ENCODE data around the gene MINK1. TPM values are rescaled to one million over a fixed set of nuclear protein-coding genes. Genes with fewer than 3 reads are reported as not detected.

Gene MINK1
- total RNA-seq, 1 donor from 2014 or later: 63.2 TPM

DNA sequence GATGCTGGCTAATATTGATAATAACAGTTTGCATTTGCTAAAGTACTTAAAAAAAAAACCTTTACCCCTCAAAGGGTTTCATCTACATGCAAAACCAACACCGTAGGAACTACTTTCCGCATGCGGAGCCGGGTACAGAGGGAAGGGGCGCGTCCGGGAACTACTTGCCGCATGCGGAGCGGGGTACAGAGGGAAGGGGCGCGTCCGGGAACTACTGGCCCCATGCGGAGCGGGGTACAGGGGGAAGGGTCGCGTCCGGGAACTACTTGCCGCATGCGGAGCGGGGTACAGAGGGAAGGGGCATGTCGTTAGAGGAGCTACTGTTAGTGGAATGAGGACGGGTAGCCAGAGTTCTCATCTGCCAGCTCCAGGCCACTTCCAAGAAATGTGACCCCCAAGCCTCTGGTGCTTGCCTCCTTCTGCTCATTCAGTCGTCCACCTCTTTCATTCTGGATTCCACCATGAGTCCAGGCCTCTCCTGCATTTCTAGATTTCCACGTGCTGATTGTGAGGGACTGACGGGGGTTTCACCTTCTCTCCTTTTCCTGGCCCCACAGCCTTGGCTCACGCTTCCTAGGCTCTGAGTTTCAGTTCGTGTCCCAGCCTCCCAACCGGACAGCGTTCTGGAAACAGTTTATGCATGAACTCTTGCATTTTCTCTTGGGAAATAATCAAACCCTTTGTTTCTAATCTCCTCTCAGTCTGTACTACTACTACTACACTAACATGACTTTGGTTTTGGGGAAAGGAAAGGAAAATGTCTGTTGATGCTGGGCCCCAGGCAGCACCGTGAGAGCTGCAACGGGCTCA is 26.9 kb downstream of the MINK1 start:
- Histone ChIP-seq H3K4me2 (ENCODE audit: low read length) (no peak overlapping the region), H3K36me3 (ENCODE audit: insufficient read depth, low read length) (no peaks in the 10 kb centered on the region), H3K27ac (ENCODE audit: low read depth, low read length) (no peak overlapping the region), H3K27me3 (ENCODE audit: insufficient read depth, low read length) (no peaks in the 10 kb centered on the region), H3K9me3 (ENCODE audit: insufficient read depth, low read depth, low read length) (no peaks in the 10 kb centered on the region), H2AFZ (ENCODE audit: low read depth, low read length) (no peak overlapping the region), H3K4me3 (ENCODE audit: insufficient read depth, low read depth, low read length) (no peak overlapping the region), H3K79me2 (ENCODE audit: insufficient read depth, low read length) (peaks cover 21% of the 10 kb centered on the region), H3K4me1 (ENCODE audit: insufficient read depth, low read length) (peaks cover 15% of the 10 kb centered on the region), H3K9ac (ENCODE audit: low read length) (no peak overlapping the region), H4K20me1 (ENCODE audit: insufficient read depth, low read length) (peaks cover 59% of the 10 kb centered on the region)
- H3K9me3 Mint-ChIP-seq (ENCODE audit: unreplicated experiment): no peaks in the 10 kb centered on the region
- H3K27ac Mint-ChIP-seq (ENCODE audit: unreplicated experiment): no peak overlapping the region
- TF ChIP-seq, protein P1, sequence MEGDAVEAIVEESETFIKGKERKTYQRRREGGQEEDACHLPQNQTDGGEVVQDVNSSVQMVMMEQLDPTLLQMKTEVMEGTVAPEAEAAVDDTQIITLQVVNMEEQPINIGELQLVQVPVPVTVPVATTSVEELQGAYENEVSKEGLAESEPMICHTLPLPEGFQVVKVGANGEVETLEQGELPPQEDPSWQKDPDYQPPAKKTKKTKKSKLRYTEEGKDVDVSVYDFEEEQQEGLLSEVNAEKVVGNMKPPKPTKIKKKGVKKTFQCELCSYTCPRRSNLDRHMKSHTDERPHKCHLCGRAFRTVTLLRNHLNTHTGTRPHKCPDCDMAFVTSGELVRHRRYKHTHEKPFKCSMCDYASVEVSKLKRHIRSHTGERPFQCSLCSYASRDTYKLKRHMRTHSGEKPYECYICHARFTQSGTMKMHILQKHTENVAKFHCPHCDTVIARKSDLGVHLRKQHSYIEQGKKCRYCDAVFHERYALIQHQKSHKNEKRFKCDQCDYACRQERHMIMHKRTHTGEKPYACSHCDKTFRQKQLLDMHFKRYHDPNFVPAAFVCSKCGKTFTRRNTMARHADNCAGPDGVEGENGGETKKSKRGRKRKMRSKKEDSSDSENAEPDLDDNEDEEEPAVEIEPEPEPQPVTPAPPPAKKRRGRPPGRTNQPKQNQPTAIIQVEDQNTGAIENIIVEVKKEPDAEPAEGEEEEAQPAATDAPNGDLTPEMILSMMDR (IDR thresholded peaks at IDR 0.05; ENCODE audit: insufficient read depth, low read depth, low read length): no peak
- TF ChIP-seq EZH2 (IDR thresholded peaks at IDR 0.05; ENCODE audit: insufficient read depth, low read length): no peak
- no peak overlapping the region for H3K4me3 Mint-ChIP-seq (ENCODE audit: unreplicated experiment)
- H3K27me3 Mint-ChIP-seq (ENCODE audit: low read depth, unreplicated experiment): no peaks in the 10 kb centered on the region
- peaks cover 22% of the 10 kb centered on the region for H3K4me1 Mint-ChIP-seq (ENCODE audit: low read depth, unreplicated experiment)
- peaks cover 20% of the 10 kb centered on the region for H3K36me3 Mint-ChIP-seq (ENCODE audit: low read depth, unreplicated experiment)
- FAIRE-seq: no peak
- DNase-seq (ENCODE audit: low read depth): no peak

GRCh38 chr17:4860651-4861050 is 27.5 kb downstream of the MINK1 start:
- no peak for DNase-seq (ENCODE audit: low read depth)
- Histone ChIP-seq H2AFZ (ENCODE audit: low read depth, low read length) (no peak overlapping the region), H3K27me3 (ENCODE audit: insufficient read depth, low read length) (no peaks in the 10 kb centered on the region), H3K36me3 (ENCODE audit: insufficient read depth, low read length) (no peaks in the 10 kb centered on the region), H3K4me2 (ENCODE audit: low read length) (no peak overlapping the region), H3K27ac (ENCODE audit: low read depth, low read length) (no peak overlapping the region), H3K4me1 (ENCODE audit: insufficient read depth, low read length) (peaks cover 15% of the 10 kb centered on the region), H3K4me3 (ENCODE audit: insufficient read depth, low read depth, low read length) (no peak overlapping the region), H4K20me1 (ENCODE audit: insufficient read depth, low read length) (peaks cover 62% of the 10 kb centered on the region), H3K9me3 (ENCODE audit: insufficient read depth, low read depth, low read length) (no peaks in the 10 kb centered on the region), H3K79me2 (ENCODE audit: insufficient read depth, low read length) (peaks cover 21% of the 10 kb centered on the region), H3K9ac (ENCODE audit: low read length) (no peak overlapping the region)
- no peaks in the 10 kb centered on the region for H3K27me3 Mint-ChIP-seq (ENCODE audit: low read depth, unreplicated experiment)
- no peaks in the 10 kb centered on the region for H3K9me3 Mint-ChIP-seq (ENCODE audit: unreplicated experiment)
- no peak for FAIRE-seq
- no peak overlapping the region for H3K4me3 Mint-ChIP-seq (ENCODE audit: unreplicated experiment)
- no peak overlapping the region for H3K27ac Mint-ChIP-seq (ENCODE audit: unreplicated experiment)
- peaks cover 22% of the 10 kb centered on the region for H3K4me1 Mint-ChIP-seq (ENCODE audit: low read depth, unreplicated experiment)
- TF ChIP-seq, protein P1 (IDR thresholded peaks at IDR 0.05; ENCODE audit: insufficient read depth, low read depth, low read length): no peak
- no peak for TF ChIP-seq EZH2 (IDR thresholded peaks at IDR 0.05; ENCODE audit: insufficient read depth, low read length)
- peaks cover 20% of the 10 kb centered on the region for H3K36me3 Mint-ChIP-seq (ENCODE audit: low read depth, unreplicated experiment)

DNA sequence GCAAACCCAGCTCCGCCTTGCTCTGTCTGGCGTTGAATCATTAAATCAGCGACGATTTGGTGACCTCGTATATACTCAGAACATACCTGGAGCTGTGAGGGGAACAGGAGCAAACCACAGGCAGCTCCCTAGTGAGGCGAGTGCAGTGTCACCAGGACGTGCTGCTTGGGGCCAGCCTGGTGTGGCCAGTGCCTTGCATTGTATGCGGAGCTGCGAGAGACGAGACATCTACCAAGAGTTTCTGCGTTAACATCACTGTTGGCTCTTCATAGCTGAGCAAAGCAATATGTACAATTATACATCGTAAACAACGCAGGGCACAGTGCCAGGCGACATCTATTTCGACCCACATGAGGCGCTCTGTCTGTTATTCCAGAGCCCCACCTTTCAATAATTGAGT is 27.9 kb downstream of the MINK1 start:
- DNase-seq (ENCODE audit: low read depth) (no peak), FAIRE-seq (no peak)
- Mint-ChIP-seq H3K4me3 (ENCODE audit: unreplicated experiment) (no peak overlapping the region), H3K9me3 (ENCODE audit: unreplicated experiment) (no peaks in the 10 kb centered on the region), H3K36me3 (ENCODE audit: low read depth, unreplicated experiment) (peaks cover 20% of the 10 kb centered on the region), H3K27ac (ENCODE audit: unreplicated experiment) (no peak overlapping the region), H3K4me1 (ENCODE audit: low read depth, unreplicated experiment) (peaks cover 22% of the 10 kb centered on the region), H3K27me3 (ENCODE audit: low read depth, unreplicated experiment) (no peaks in the 10 kb centered on the region)
- Histone ChIP-seq H3K9ac (ENCODE audit: low read length) (no peak overlapping the region), H2AFZ (ENCODE audit: low read depth, low read length) (no peak overlapping the region), H3K4me1 (ENCODE audit: insufficient read depth, low read length) (peaks cover 15% of the 10 kb centered on the region), H4K20me1 (ENCODE audit: insufficient read depth, low read length) (peaks cover 62% of the 10 kb centered on the region), H3K9me3 (ENCODE audit: insufficient read depth, low read depth, low read length) (no peaks in the 10 kb centered on the region), H3K27me3 (ENCODE audit: insufficient read depth, low read length) (no peaks in the 10 kb centered on the region), H3K4me2 (ENCODE audit: low read length) (no peak overlapping the region), H3K27ac (ENCODE audit: low read depth, low read length) (no peak overlapping the region), H3K79me2 (ENCODE audit: insufficient read depth, low read length) (peaks cover 22% of the 10 kb centered on the region), H3K4me3 (ENCODE audit: insufficient read depth, low read depth, low read length) (no peak overlapping the region), H3K36me3 (ENCODE audit: insufficient read depth, low read length) (no peaks in the 10 kb centered on the region)
- TF ChIP-seq EZH2 (IDR thresholded peaks at IDR 0.05; ENCODE audit: insufficient read depth, low read length): no peak
- TF ChIP-seq, protein P1 (IDR thresholded peaks at IDR 0.05; ENCODE audit: insufficient read depth, low read depth, low read length): no peak
